HEK293T (cell line): ENCODE data around the gene FRRS1.

ENCODE experiments used
- ARNT ChIP-seq: fragments of 450-650 bp; IDR thresholded peaks from 2 replicates; pipeline ENCODE4 v1.6.1; 2017; ENCODE audit warnings: mild to moderate bottlenecking
- BHLHE40 ChIP-seq: fragments of 450-650 bp; IDR thresholded peaks from 2 replicates; pipeline ENCODE4 v1.6.1; 2016; ENCODE audit warnings: mild to moderate bottlenecking, moderate library complexity, borderline replicate concordance
- CTBP1 ChIP-seq: fragments of 450-650 bp; IDR thresholded peaks from 2 replicates; pipeline ENCODE4 v1.6.1; 2016; ENCODE audit warnings: borderline replicate concordance
- ELF4 ChIP-seq: fragments of 450-650 bp; IDR thresholded peaks from 2 replicates; pipeline ENCODE4 v1.6.1; 2017; ENCODE audit warnings: antibody characterized with exemption
- FOXA1 ChIP-seq: fragments of 450-650 bp; IDR thresholded peaks from 2 replicates; pipeline ENCODE4 v1.6.1; 2016; ENCODE audit warnings: mild to moderate bottlenecking
- FOXK2 ChIP-seq: fragments of 450-650 bp; IDR thresholded peaks from 2 replicates; pipeline ENCODE4 v1.6.1; 2016; ENCODE audit warnings: mild to moderate bottlenecking
- FOXM1 ChIP-seq: fragments of 450-650 bp; IDR thresholded peaks from 2 replicates; pipeline ENCODE4 v1.6.1; 2017; ENCODE audit warnings: mild to moderate bottlenecking, borderline replicate concordance
- HDGF ChIP-seq: fragments of 450-650 bp; IDR thresholded peaks from 2 replicates; pipeline ENCODE4 v1.6.1; 2017; ENCODE audit warnings: antibody characterized with exemption, borderline replicate concordance
- L3MBTL2 ChIP-seq: fragments of 450-650 bp; conservative IDR thresholded peaks from 2 replicates; pipeline ENCODE4 v1.6.1; 2016; ENCODE audit warnings: mild to moderate bottlenecking
- SP1 ChIP-seq: fragments of 450-650 bp; IDR thresholded peaks from 2 replicates; pipeline ENCODE4 v1.6.1; 2017
- SUZ12 ChIP-seq: fragments of 450-650 bp; IDR thresholded peaks from 2 replicates; pipeline ENCODE4 v1.6.1; 2016; ENCODE audit warnings: mild to moderate bottlenecking
- ZNF384 ChIP-seq: fragments of 450-650 bp; IDR thresholded peaks from 2 replicates; pipeline ENCODE4 v1.6.1; 2016
- TF ChIP-seq, protein P1 (sequence below): fragments of 450-650 bp; IDR thresholded peaks from 2 replicates; pipeline ENCODE4 v1.6.1; 2016

GRCh38 chr1:99726407-99726806 lies 40.0 kb downstream of the FRRS1 start:
- TF ChIP-seq CTBP1 (no peak), SUZ12 (no peak), ZNF384 (no peak), FOXM1 (no peak), SP1 (no peak), BHLHE40 (no peak), FOXA1 (no peak), FOXK2 (no peak), ARNT (no peak), ELF4 (no peak), HDGF (no peak), L3MBTL2 (no peak)
- TF ChIP-seq, protein P1, sequence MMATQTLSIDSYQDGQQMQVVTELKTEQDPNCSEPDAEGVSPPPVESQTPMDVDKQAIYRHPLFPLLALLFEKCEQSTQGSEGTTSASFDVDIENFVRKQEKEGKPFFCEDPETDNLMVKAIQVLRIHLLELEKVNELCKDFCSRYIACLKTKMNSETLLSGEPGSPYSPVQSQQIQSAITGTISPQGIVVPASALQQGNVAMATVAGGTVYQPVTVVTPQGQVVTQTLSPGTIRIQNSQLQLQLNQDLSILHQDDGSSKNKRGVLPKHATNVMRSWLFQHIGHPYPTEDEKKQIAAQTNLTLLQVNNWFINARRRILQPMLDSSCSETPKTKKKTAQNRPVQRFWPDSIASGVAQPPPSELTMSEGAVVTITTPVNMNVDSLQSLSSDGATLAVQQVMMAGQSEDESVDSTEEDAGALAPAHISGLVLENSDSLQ: no peak
